GM18907 (cell line): ENCODE results near the gene MYORG.

ENCODE experiments used
- ATAC-seq: cut with Tn5 transposase; IDR thresholded peaks from one replicate; pipeline ENCODE4 v1.9.1; 2021; ENCODE audit warnings: mild to moderate bottlenecking, moderate library complexity; ENCODE audit not compliant: unreplicated experiment

Gene MYORG

DNA sequence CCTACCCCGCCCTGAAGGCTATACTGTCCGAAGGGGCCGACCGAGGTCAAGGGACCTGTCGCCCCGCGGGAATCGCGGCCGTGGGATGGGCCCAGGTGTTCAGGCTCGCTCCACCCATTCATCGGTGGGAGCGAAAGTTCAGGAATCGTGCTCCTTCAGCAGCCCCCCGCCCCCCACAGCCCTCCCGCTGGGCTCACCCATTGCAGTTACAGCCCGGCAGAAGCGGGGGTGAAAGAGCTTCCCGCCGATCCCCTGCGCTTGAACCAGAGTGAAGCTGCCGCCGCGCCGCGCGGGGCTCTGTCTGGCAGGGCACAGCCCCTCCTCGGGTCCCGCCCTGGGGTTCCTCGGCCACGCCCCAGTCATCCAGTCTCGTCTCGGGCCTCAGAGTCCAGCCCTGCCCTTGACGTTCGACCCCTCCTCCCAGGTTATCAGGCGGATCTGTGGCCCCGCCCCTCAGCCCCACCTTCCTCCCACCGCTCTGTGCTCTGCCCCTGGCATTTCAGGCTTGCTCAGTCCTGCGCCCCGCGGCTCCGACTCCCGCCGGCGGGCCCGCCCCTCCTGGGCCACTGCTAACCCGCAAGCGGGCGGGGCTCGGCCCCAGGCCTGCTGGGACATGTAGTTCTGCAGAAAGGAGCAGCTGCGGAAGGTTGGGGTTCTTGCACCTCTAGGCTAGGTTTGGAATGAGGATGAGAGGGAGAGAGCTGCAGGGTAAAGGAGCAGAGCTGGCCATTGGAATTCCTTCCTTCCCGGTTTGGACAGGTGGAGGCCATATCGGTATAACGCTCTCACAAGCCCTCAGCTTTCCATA is at the start of gene MYORG:
Gene MYORG (minus strand): TSS at position 303 of the 808 bp plus-strand sequence. CDS start 3,955 bp downstream, outside the sequence.
- peak; percentile 88 for ATAC-seq

DNA sequence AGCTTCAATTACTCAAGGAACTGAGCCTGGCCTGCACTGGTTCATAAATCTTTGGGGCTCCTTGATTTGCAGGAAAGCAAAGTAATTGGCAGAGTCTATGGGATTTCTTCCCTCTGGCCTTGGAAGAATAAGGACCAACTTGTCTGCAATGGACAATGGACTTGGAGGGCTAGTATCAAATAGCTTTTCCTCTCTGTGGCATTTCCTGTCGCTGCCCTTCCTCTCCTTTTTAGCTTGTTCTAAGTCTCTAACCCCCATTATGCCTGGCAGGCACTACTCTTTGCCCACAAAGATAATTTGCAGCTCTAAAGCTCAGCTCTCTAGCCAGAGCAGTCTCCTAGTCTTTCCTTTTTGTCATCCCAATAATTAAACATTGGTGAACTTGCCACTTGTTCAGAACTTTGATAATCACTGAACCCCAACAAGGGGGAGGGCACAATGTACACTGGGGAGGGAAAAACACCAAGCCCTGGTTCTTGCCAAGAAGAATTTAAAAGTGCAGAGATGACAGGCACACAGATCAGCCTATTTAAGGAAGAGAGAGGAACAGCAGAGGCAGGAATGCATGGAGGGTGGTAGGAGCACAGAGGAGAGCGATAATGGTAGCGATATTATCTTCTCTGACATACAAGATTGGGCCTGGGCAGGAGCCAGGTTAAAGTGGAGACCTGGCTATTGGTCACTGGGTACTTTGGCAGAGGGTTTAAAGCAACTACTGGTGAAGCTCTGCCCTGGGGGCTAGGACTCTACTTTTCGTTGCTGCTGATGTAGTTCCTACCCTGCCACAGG is 43.2 kb upstream of the MYORG start:
- ATAC-seq, result no peak

DNA sequence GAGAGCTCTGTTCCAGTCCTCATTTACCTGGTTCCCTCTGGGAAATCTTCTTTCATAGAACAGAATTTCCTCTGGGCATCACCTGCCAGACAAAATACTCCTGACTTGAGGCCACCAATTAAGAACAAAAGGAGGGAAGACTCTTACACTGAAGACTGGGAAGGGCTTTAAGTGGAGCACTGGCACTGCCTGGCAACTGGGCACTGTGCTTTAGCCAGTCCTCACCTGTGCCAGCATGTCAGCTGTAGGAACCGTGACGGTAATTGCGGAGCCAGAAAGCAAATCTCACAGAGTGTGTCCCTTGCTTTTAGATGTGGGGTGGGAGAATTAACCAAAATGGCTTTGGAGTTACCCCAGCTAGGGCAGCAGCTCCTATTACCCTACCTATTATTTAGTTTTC is 41.0 kb upstream of the MYORG start:
- no peak for ATAC-seq

DNA sequence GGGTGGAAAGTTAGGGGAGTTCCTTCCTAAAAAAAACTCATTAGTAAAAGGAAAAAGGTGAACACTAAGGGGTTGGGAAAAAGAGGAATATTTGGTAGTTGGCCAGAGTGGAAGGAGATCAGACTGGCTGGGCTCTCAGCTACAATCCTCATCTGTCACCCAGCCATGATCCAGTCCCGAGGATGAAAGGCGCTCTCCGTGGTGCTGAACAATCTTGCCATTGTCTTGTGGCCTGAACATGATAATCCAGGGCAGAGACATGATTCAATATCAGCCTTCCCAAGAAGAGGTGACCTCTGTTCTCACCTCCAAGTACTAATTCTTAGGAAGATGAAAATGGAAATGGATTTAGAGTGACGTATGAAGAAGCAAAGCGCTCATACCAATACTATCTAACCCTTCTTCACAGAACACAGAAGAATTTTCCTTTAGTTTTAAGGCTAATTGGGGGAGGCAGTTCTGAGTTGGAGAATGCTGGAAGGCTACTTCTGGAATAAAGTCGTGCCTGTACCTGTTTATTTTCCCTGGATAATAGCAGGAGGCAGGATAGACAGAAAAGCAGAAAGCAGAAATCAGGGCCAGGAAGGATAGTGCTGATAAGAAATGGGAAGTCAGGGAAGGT is 36.6 kb upstream of the MYORG start:
- no peak for ATAC-seq

DNA sequence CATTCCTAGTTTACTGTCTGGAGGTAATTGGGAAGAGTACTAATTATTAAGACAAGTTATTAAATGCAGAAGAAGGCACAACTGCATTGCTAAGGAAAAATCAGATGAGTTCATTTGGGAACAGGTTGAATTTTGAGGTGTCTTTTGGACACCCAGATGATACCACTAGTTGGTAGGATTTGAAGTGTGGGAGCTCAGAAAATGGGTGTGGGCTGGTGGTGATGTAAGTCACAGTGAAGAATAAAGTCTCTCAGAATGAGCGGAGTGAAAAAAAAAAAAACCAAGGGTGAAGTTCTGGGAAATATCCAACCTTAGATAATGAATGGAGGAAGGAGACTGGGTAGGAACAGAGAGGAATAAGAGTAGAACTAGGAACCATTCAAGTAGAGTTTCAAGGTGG is 35.6 kb upstream of the MYORG start:
- ATAC-seq, result no peak

DNA sequence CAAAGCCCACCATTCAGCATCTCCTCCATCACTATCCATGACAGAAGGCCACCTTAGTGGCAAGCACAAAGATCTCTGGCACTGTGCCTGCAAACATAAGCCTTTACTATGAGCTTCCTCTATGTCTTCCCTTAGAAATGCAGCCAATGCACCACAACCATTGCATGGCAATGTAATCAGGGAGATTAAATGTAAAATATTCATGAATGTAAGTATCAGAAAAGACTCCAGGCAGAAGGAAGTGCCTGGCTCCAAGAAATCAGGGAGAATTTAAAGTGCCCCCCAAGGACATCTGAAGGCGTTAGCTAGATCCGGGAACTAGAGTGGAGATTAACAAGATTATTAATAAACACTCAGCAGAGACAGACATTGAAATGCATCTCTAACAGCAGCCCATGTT is 32.5 kb upstream of the MYORG start:
- ATAC-seq, result no peak

DNA sequence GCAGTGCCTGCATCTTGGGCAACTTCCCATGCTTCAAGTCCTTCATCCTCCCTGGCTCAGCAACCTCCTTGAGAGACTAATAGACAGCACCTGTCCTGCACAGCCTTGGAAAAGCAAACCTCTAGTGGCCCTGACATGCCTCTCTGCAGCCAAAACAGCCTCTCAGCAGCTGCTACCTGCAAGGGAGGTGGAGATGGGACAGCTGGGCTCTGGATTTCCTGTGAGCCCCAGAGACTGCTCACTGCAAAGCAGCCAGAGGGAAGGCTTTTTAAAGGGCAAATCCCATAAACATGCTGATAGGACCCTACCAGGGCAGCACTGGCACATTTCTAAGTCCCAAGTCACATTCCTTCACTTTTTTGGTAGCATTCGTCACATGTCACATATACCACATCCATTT is 31.5 kb upstream of the MYORG start:
- ATAC-seq, result no peak

DNA sequence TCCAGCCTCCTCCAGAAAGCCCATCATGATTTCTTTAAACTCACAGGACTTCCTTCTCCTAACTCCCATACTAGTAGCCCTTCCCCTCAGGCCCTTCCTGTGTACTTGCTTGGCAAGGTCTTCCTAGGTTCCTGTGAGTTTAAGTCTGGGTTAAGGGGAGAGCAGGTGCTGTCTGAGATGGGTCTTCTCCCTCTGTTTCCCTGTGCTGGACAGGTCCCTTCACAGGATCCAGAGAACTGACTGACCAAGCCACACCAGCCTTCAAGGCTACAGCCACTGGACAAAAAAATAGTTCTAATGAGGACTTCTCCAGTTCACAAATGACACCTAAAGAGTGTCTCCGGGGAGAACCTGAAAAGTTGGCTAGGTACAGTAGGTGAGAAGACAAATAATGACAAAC is 29.5 kb upstream of the MYORG start:
- ATAC-seq, result no peak

DNA sequence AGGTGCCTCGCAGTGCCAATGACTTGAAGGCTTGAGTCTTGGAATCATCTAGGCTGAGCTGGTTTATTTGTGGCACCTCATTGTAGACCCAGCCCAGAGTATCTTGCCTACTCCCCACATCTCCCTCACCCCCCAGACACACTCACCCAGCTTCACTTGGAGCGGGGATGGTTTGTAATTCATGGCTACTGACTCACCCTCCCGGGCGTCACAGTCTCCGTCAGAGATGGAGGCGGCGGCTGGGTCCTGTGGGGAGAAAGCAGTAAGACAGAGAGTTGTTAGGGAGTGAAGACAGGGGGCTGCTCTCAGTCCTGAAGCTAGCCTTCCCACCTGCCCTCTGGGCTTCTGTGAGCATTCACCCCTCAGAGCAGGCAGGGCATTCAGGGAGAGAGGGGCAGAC is 29.0 kb upstream of the MYORG start:
- no peak for ATAC-seq

DNA sequence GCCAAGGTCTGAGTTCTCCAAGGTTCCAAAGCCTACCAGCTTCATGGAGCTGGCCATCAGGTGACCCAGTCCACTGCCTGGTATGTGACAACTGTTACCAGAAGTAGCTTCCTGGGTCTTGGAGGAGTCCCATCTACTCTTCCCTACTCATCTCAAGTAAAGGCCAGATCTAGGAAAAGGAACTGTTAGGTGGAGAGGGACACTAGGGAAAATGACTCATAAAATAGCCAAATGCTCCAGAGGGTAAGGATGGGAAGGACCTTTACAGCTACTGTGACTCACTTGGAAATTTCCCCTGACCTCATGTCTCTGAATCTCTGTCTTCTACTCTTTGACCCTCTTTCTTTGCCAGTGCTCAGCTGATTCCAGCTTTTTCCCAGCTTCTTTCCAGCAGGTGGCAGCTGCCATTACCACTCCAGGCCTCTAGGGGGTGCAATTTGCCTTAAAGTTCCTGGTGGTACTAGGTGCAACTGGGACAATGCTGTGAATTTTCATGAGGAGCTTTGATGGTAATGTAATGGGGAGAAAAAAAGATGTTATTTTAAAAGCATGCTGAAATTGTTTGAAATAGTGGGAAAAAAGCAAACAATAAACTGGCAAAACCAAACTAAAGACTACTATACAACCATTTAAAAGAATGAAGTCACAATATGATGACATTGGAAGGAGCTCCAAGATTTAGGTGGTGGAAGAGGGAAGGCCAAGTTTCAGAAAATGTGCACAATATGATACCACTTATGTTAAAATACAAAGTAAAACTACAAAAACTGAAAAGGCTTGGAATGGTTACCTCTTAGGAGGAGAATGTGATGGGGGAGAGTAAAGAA is 27.1 kb upstream of the MYORG start:
- ATAC-seq, result no peak

DNA sequence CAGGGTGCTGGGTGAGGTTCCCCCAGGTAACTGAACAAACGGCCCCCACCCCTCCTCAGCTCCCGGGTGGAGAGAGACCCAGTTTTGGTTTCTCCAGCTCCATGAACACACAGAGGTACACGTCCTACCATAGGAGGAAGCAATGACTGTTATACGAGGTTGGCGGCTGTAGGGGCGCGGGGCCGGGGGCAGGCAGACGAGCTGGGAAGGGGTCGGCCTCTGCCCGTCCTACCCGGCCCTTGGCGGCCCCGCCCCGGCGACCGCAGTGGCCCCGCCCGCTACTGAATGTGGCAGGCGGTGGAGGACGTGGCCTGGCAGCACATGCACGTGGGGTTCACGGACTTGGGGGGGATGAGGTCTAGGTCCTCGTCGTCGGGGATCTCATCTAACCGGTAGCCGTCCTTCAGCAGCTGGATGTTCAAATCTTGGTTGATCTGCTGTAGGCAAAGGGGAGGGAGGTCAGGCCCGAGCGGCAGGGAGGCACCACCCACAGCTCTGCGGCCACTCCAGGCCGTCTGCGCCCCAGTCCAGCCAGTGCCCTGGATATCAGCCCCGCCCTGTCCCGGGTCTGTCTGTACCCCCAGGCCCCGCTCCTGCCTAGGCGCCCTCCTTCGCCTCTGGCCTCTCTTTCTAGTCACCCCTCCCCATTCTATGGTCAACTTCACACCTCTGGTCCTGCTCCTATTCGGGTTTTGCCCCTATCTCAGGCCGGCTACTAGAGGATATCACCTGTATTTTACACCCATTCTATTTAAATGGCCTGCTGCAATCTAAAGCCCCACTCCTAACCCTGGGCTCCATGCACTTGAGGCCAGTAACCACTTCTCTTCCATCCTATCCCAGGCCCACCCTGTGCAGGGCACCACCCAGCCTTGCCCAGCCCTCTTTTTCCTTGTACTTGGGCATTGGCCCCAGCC is 24.2 kb upstream of the MYORG start:
- ATAC-seq, result no peak

DNA sequence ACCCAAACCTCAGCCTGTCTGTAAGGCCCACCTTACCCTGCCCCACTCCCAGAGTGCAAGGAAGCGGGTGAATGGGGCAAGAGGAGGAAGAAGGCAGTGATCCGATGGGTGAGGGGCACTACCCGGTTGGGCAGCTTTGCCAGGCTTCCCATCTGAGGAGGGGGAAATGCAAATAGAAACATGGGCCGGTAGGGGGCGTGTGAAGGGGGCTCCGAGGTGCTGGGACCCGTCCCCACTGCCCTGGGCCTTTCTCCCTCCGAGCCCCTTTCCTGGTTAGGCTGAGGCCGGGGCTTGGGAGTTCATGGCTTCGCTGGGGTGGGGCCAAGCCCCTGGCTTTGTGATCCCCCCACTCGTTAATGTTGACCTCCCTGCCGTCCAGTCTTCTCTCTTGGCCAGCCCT is 23.6 kb upstream of the MYORG start:
- no peak for ATAC-seq

DNA sequence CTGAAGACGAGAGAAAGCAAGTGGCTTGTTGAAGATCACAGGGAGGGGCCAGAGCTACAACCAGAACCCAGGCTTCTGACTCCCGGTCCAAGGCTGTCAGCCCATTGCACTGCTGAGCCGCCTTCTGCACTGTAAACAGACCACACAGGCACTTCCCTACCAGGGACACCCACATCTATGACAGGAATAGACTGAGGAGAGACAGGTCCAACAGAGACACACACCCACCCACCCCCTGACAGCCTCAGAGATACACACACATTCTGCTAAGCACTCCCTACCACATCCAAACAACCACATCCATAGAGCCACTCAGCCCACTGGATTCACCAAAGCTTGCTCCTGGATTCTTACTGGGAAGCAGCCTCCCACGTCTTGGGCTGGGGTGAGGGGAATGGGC is 23.0 kb upstream of the MYORG start:
- no peak for ATAC-seq

DNA sequence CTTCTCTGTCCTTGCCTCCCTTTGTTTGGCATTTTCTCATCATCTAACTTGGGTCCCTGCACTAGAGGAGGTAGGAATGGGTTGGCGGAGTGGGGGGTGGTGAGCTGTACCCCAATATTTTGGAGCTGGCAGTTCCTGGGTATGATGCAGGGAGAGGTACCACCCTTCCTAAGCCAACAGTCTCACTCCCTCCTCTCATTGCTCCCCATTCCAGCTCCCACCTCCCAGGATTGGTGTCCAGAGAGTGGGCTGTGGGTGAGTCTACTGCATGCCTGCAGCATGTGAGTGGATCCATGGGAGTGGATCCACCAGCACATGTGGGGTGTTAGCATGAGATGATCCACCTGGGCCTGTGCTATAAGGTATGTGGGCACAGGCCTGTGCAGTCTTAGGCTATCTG is 22.2 kb upstream of the MYORG start:
- ATAC-seq, result no peak

DNA sequence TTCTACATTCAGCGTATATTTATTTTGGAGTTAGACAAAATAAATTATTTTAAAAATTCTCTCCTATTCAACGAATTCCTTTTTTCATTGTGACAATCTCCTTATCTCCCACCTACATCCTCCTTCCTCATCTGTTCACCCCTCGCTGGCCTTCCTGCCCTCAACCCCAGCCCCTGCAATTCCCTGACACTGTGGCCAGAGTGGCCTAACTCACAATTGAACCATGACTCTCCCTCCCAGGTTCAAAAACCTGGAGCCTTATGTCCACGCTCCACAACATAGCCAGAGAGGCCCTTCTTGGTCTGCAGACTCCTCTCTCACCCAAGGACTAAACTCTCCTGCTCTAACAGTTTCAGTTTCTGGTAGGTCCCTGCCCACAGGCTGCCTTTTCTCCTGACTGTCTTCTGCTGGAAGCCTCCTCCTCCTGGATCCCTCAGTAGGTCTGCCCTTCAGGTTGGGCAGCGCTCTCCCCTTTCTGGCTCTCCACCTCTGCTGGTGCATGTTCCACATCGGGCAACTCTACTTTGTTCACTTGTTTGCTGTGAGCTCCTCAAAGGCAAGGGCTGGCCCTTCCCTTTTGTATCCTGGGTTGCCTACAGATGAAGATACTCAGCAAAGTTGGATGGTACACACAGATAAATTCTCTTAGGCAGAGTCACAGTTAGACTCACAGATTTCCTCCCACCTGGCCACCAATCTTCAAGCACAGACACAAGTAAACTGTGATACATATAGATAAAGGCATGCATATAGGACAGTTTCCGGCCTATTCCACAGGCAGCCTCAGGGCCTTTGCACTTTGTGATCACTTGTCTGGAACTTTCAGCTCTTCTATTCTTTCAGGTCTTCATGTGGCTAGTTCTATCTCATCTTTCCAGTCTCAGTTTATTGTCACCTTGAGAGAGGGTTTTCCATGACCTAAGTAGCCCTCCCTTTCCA is 19.8 kb upstream of the MYORG start:
- ATAC-seq, result no peak

DNA sequence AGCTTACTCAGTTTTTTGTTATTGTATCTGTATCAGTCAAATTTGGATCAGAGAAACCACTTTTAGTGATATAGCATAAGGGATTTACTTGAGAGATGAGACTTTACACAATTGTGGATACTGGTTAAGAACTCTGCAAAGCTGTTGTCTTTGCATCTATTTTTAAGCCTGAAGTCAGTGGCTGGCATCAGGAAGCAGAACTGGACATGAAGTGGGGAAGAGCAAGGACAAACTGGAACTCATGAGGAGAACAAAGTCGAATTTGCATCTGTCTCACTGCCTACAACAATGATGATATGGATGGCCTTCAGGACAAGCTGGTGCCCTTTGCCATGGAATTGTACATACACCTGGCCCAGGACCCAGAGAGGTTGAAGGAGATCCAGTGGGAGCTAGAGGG is 15.8 kb upstream of the MYORG start:
- ATAC-seq, result no peak

DNA sequence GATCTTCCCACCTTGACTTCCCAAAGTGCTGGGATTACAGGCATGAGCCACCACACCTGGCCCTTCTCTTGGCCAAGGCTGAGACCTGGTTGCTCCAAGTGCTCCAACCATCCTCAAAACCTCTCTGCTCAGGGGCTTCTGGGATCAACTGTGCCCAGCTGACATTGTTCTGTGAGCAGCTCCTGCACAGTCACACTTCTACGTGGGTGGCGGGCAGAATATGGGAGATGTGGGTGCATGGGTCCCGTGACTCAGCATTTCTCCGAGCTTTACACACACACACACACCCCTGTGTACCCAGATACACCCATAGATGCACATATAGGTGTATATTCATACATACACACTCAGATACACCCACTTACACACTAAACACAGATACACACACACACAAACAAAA is 10.5 kb upstream of the MYORG start:
- no peak for ATAC-seq

DNA sequence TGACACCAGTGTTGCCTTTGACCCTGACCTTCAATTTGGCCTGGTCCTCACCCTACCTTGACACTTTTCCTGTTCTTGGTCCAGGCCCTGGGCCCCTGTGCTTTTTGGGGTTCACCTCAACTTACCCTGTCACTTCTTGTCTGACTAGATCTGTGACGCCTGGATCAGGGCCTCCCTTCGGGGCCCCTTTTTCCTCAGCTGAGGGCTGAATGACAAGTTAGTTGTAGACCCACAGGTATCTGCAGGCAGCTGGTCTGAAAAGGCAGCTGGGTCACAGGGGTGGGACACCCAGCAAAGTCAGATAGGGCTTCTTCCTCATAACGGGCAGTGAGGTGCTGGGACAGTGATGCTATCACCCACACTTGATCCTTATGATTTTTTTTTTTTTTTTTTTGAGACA is 10.0 kb upstream of the MYORG start:
- ATAC-seq, result no peak
